ENCODE results near the gene COMMD6. TPM values are rescaled to one million over a fixed set of nuclear protein-coding genes. Genes with fewer than 3 reads are reported as not detected.

Gene COMMD6
- total and polyA plus RNA-seq, 2 of the 13 experiments (the other 11 are each of a cell fraction or from before 2014, with no cell fraction given) = 97.0 to 164 TPM

DNA sequence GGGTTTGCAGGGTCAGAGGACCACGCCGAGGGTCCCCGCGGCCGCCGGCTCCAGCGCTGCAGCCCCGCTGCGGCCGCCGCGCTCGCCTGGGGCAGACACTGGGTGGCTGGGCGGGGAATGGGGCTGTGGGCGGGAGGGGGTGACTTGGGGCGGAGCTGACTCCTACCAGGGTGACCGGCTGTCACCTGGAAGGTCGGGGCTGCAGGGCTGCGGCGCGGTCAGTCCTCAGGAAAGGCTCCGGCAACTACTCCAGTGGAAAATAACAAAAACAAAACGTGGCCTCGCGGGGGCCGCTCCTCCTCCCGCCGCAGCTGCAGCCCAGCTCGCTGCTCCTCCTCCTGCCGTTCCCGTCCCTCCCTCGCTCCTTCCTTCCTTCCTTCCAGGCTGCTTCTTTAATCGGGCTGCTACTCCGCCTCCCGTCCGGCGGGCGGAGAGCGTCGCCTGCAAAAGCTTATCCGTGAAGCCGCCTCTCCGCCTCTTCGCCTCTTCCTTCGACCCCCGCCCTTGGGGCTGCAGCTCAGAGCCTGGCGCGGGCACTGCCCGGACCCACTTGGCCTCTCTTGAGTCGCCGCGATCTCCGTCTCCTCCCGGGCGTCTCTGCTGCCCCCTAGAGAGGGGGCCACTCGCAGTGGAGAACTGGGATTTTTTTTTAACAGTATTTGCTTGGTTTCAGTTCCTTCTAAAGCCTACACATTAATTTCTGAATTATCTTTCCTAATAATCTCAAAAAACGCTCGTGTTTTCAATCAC lies 55.4 kb downstream of the COMMD6 start, which contains the start of gene TBC1D4 (continued):
- TF ChIP-seq YEATS2 (CRISPR knock-in tag; IDR thresholded peaks at IDR 0.05; ENCODE audit: borderline replicate concordance) (peak; percentile 52; the same call in 1 of the 2 replicates), PRPF4 (IDR thresholded peaks at IDR 0.05; ENCODE audit: low read depth, low read length, poor library complexity, severe bottlenecking) (peak; percentile 35), KDM2A (CRISPR knock-in tag; IDR thresholded peaks at IDR 0.05; ENCODE audit: borderline replicate concordance, low read depth) (peak; percentile 86), DNMT3B (CRISPR knock-in tag; conservative IDR thresholded peaks at IDR 0.05) (no peak), ZNF678 (CRISPR knock-in tag; IDR thresholded peaks at IDR 0.05) (no peak), ZNF136 (CRISPR knock-in tag; IDR thresholded peaks at IDR 0.05; ENCODE audit: low read depth) (peak; percentile 48; the same call in 1 of the 2 replicates), POGZ (CRISPR knock-in tag; IDR thresholded peaks at IDR 0.05) (peak; percentile 82), ZNF652 (CRISPR knock-in tag; IDR thresholded peaks at IDR 0.05; ENCODE audit: borderline replicate concordance, low read depth) (no peak; the same call in 1 of the 2 replicates)
- TF ChIP-seq, protein P1, sequence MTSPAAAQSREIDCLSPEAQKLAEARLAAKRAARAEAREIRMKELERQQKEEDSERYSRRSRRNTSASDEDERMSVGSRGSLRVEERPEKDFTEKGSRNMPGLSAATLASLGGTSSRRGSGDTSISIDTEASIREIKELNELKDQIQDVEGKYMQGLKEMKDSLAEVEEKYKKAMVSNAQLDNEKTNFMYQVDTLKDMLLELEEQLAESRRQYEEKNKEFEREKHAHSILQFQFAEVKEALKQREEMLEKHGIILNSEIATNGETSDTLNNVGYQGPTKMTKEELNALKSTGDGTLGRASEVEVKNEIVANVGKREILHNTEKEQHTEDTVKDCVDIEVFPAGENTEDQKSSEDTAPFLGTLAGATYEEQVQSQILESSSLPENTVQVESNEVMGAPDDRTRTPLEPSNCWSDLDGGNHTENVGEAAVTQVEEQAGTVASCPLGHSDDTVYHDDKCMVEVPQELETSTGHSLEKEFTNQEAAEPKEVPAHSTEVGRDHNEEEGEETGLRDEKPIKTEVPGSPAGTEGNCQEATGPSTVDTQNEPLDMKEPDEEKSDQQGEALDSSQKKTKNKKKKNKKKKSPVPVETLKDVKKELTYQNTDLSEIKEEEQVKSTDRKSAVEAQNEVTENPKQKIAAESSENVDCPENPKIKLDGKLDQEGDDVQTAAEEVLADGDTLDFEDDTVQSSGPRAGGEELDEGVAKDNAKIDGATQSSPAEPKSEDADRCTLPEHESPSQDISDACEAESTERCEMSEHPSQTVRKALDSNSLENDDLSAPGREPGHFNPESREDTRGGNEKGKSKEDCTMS (CRISPR knock-in tag; conservative IDR thresholded peaks at IDR 0.05) = 0 out of 2 replicates have a peak, but pooled peaks have one; percentile 24
- TF ChIP-seq, protein P2, sequence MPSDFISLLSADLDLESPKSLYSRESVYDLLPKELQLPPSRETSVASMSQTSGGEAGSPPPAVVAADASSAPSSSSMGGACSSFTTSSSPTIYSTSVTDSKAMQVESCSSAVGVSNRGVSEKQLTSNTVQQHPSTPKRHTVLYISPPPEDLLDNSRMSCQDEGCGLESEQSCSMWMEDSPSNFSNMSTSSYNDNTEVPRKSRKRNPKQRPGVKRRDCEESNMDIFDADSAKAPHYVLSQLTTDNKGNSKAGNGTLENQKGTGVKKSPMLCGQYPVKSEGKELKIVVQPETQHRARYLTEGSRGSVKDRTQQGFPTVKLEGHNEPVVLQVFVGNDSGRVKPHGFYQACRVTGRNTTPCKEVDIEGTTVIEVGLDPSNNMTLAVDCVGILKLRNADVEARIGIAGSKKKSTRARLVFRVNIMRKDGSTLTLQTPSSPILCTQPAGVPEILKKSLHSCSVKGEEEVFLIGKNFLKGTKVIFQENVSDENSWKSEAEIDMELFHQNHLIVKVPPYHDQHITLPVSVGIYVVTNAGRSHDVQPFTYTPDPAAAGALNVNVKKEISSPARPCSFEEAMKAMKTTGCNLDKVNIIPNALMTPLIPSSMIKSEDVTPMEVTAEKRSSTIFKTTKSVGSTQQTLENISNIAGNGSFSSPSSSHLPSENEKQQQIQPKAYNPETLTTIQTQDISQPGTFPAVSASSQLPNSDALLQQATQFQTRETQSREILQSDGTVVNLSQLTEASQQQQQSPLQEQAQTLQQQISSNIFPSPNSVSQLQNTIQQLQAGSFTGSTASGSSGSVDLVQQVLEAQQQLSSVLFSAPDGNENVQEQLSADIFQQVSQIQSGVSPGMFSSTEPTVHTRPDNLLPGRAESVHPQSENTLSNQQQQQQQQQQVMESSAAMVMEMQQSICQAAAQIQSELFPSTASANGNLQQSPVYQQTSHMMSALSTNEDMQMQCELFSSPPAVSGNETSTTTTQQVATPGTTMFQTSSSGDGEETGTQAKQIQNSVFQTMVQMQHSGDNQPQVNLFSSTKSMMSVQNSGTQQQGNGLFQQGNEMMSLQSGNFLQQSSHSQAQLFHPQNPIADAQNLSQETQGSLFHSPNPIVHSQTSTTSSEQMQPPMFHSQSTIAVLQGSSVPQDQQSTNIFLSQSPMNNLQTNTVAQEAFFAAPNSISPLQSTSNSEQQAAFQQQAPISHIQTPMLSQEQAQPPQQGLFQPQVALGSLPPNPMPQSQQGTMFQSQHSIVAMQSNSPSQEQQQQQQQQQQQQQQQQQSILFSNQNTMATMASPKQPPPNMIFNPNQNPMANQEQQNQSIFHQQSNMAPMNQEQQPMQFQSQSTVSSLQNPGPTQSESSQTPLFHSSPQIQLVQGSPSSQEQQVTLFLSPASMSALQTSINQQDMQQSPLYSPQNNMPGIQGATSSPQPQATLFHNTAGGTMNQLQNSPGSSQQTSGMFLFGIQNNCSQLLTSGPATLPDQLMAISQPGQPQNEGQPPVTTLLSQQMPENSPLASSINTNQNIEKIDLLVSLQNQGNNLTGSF (CRISPR knock-in tag; IDR thresholded peaks at IDR 0.05) = 0 out of 2 replicates have a peak, but pooled peaks have one; percentile 25
- TF ChIP-seq, protein P3, sequence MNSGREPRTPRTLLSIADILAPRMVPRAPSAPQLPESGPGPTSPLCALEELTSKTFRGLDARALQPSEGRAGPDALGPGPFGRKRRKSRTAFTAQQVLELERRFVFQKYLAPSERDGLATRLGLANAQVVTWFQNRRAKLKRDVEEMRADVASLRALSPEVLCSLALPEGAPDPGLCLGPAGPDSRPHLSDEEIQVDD (CRISPR knock-in tag; IDR thresholded peaks at IDR 0.05; ENCODE audit: borderline replicate concordance) = no peak
- TF ChIP-seq, protein P4, sequence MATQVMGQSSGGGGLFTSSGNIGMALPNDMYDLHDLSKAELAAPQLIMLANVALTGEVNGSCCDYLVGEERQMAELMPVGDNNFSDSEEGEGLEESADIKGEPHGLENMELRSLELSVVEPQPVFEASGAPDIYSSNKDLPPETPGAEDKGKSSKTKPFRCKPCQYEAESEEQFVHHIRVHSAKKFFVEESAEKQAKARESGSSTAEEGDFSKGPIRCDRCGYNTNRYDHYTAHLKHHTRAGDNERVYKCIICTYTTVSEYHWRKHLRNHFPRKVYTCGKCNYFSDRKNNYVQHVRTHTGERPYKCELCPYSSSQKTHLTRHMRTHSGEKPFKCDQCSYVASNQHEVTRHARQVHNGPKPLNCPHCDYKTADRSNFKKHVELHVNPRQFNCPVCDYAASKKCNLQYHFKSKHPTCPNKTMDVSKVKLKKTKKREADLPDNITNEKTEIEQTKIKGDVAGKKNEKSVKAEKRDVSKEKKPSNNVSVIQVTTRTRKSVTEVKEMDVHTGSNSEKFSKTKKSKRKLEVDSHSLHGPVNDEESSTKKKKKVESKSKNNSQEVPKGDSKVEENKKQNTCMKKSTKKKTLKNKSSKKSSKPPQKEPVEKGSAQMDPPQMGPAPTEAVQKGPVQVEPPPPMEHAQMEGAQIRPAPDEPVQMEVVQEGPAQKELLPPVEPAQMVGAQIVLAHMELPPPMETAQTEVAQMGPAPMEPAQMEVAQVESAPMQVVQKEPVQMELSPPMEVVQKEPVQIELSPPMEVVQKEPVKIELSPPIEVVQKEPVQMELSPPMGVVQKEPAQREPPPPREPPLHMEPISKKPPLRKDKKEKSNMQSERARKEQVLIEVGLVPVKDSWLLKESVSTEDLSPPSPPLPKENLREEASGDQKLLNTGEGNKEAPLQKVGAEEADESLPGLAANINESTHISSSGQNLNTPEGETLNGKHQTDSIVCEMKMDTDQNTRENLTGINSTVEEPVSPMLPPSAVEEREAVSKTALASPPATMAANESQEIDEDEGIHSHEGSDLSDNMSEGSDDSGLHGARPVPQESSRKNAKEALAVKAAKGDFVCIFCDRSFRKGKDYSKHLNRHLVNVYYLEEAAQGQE (IDR thresholded peaks at IDR 0.05; ENCODE audit: borderline replicate concordance in 1 of 2, low read depth in 1 of 2, low read length in 2 of 2) = no peak
- TF ChIP-seq, protein P5, sequence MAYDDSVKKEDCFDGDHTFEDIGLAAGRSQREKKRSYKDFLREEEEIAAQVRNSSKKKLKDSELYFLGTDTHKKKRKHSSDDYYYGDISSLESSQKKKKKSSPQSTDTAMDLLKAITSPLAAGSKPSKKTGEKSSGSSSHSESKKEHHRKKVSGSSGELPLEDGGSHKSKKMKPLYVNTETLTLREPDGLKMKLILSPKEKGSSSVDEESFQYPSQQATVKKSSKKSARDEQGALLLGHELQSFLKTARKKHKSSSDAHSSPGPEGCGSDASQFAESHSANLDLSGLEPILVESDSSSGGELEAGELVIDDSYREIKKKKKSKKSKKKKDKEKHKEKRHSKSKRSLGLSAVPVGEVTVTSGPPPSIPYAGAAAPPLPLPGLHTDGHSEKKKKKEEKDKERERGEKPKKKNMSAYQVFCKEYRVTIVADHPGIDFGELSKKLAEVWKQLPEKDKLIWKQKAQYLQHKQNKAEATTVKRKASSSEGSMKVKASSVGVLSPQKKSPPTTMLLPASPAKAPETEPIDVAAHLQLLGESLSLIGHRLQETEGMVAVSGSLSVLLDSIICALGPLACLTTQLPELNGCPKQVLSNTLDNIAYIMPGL (CRISPR knock-in tag; IDR thresholded peaks at IDR 0.05; ENCODE audit: borderline replicate concordance in 1 of 2, low read depth in 1 of 2) = peak; percentile 87 to 95

Measured in HepG2 (cell line).